MM.1S (cell line): Measurements from ENCODE around the gene LTBP4.
A peak's percentile ranks its signal among the peaks of the same experiment; 100 is the strongest.

ENCODE experiments used
- DNase-seq: peaks from one replicate; pipeline ENCODE4 v3.0.0-alpha.2; 2015
- H2AFZ ChIP-seq: fragments of 300-600 bp; sonication (generic); 2 replicates; pipeline ENCODE4 v1.6.0; 2016; ENCODE audit warnings: antibody characterized with exemption, low read length
- H3F3A ChIP-seq: fragments of 300-600 bp; sonication (generic); 2 replicates; pipeline ENCODE4 v1.6.1; 2016; ENCODE audit warnings: mild to moderate bottlenecking, antibody characterized with exemption, low read length, moderate library complexity, mixed read lengths; ENCODE audit not compliant: insufficient read depth
- H3K27ac ChIP-seq: fragments of 300-600 bp; sonication (generic); 2 replicates; pipeline ENCODE4 v1.5.1; 2016; ENCODE audit warnings: mild to moderate bottlenecking, low read length
- H3K27me3 ChIP-seq: fragments of 300-600 bp; sonication (generic); replicated peaks from 2 replicates; pipeline ENCODE4 v1.6.0; 2016; ENCODE audit warnings: low read length; ENCODE audit not compliant: insufficient read depth
- H3K36me3 ChIP-seq: fragments of 300-600 bp; sonication (generic); replicated peaks from 2 replicates; pipeline ENCODE4 v1.6.1; 2016; ENCODE audit warnings: mild to moderate bottlenecking, low read length, mixed read lengths; ENCODE audit not compliant: insufficient read depth
- H3K4me1 ChIP-seq: fragments of 300-600 bp; sonication (generic); 2 replicates; pipeline ENCODE4 v1.6.1; 2016; ENCODE audit warnings: low read length, mixed read lengths
- H3K4me2 ChIP-seq: fragments of 300-600 bp; sonication (generic); 2 replicates; pipeline ENCODE4 v1.6.0; 2016; ENCODE audit warnings: low read depth, low read length
- H3K4me3 ChIP-seq: fragments of 300-600 bp; sonication (generic); 2 replicates; pipeline ENCODE4 v1.5.1; 2016; ENCODE audit warnings: low read length, mixed read lengths
- H3K79me2 ChIP-seq: fragments of 300-600 bp; sonication (generic); 2 replicates; pipeline ENCODE4 v1.6.1; 2016; ENCODE audit warnings: mixed run types, low read length, mixed read lengths
- H3K9ac ChIP-seq: fragments of 300-600 bp; sonication (generic); 2 replicates; pipeline ENCODE4 v1.6.1; 2016; ENCODE audit warnings: low read length, mixed read lengths
- H3K9me2 ChIP-seq: fragments of 300-600 bp; sonication (generic); replicated peaks from 2 replicates; pipeline ENCODE4 v1.6.1; 2016; ENCODE audit warnings: mild to moderate bottlenecking, low read length, mixed read lengths; ENCODE audit not compliant: insufficient read depth
- H3K9me3 ChIP-seq: fragments of 300-600 bp; sonication (generic); replicated peaks from 2 replicates; pipeline ENCODE4 v1.6.1; 2016; ENCODE audit warnings: mild to moderate bottlenecking, low read length, mixed read lengths; ENCODE audit not compliant: insufficient read depth
- H4K20me1 ChIP-seq: fragments of 300-600 bp; sonication (generic); 2 replicates; pipeline ENCODE4 v1.6.1; 2016; ENCODE audit warnings: mild to moderate bottlenecking, low read length, moderate library complexity, mixed read lengths; ENCODE audit not compliant: insufficient read depth
- EZH2 ChIP-seq: fragments of 300-600 bp; sonication (generic); optimal IDR thresholded peaks from 2 replicates; pipeline ENCODE3; 2017; ENCODE audit warnings: low read depth, mild to moderate bottlenecking, antibody characterized with exemption, low read length, mixed read lengths
- EZH2phosphoT487 ChIP-seq: fragments of 300-600 bp; sonication (generic); IDR thresholded peaks from 2 replicates; pipeline ENCODE4 v1.6.1; 2018; ENCODE audit warnings: antibody characterized with exemption, low read length
- TF ChIP-seq, protein P1 (sequence below): fragments of 300-600 bp; sonication (generic); IDR thresholded peaks from 2 replicates; pipeline ENCODE4 v1.5.1; 2016; ENCODE audit warnings: antibody characterized with exemption, low read length, mixed read lengths

The LTBP4 gene

DNA sequence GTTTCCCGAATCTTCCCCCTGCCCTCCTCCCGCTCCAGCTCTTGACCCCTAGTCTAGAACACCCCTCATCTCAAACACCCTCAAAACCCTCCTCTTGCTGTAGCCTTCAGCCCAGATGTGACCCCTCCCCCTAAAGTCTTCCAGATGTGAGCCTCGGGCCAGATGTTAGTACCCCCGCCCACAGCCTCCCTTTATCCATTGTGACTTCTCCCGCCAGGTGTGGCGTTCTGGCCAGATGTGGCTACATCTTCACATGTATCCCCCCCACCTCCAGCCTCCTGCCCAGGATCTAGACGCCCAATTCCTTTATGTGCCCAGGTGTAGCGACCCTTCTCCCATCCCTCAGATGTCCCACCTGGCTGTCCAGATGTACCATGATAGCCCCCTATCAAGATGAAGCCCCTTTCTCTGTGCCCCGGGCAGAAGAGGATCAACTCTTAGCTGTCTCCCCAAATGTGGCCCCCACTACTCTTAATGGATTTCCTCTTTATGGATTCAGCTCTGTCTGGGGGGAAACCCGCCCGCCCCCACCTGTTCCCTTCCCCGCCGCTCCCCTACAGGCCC, 517 bp upstream of the LTBP4 start:
- H3K27ac ChIP-seq: no peak overlapping the region
- DNase-seq: no peak
- H4K20me1 ChIP-seq: no peaks in the 10 kb centered on the region
- H3K36me3 ChIP-seq: no peaks in the 10 kb centered on the region
- peaks cover 39% of the 10 kb centered on the region for H3K4me1 ChIP-seq
- H3K79me2 ChIP-seq: no peaks in the 10 kb centered on the region
- no peak overlapping the region for H2AFZ ChIP-seq
- no peaks in the 10 kb centered on the region for H3K9me2 ChIP-seq
- no peak overlapping the region; the same call in 1 of the 2 replicates for H3K4me2 ChIP-seq
- peaks cover 51% of the 10 kb centered on the region for H3K27me3 ChIP-seq
- H3K9me3 ChIP-seq: no peaks in the 10 kb centered on the region
- no peak overlapping the region for H3K4me3 ChIP-seq
- TF ChIP-seq, protein P1, sequence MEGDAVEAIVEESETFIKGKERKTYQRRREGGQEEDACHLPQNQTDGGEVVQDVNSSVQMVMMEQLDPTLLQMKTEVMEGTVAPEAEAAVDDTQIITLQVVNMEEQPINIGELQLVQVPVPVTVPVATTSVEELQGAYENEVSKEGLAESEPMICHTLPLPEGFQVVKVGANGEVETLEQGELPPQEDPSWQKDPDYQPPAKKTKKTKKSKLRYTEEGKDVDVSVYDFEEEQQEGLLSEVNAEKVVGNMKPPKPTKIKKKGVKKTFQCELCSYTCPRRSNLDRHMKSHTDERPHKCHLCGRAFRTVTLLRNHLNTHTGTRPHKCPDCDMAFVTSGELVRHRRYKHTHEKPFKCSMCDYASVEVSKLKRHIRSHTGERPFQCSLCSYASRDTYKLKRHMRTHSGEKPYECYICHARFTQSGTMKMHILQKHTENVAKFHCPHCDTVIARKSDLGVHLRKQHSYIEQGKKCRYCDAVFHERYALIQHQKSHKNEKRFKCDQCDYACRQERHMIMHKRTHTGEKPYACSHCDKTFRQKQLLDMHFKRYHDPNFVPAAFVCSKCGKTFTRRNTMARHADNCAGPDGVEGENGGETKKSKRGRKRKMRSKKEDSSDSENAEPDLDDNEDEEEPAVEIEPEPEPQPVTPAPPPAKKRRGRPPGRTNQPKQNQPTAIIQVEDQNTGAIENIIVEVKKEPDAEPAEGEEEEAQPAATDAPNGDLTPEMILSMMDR: no peak
- TF ChIP-seq EZH2phosphoT487 (no peak), EZH2 (no peak)
- H3K9ac ChIP-seq: no peak overlapping the region
- peaks cover 36% of the 10 kb centered on the region for H3F3A ChIP-seq

DNA sequence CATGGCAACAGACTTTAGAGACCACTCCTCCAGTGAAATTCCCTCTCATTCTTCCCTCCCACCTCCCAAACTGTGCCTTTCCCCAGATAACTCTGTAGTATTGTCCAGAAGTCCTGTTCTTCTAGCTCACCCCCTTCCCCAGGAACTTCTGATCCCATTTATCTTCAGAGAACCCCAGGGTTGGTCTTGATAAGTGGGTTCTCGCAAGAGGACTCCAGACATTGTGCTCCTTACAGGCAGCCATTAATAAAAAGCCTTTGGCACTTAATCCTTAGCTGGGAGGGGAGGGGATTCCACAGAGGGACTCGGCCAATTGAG, 1.9 kb downstream of the LTBP4 start:
- peak overlapping the region; percentile 73 for H3K4me2 ChIP-seq
- peaks cover 34% of the 10 kb centered on the region for H3K27me3 ChIP-seq
- DNase-seq: no peak
- H3K27ac ChIP-seq: no peak overlapping the region; the same call in 1 of the 2 replicates
- no peaks in the 10 kb centered on the region for H4K20me1 ChIP-seq
- no peaks in the 10 kb centered on the region for H3K9me2 ChIP-seq
- 0 out of 2 replicates have a peak overlapping the region, but pooled peaks have one; percentile 66 for H2AFZ ChIP-seq
- H3K79me2 ChIP-seq: no peaks in the 10 kb centered on the region
- TF ChIP-seq, protein P1: no peak
- no peak overlapping the region for H3K9ac ChIP-seq
- H3F3A ChIP-seq: peaks cover 41% of the 10 kb centered on the region
- no peaks in the 10 kb centered on the region for H3K36me3 ChIP-seq
- peak overlapping the region; percentile 57 for H3K4me3 ChIP-seq
- H3K4me1 ChIP-seq: peaks cover 43% of the 10 kb centered on the region
- no peaks in the 10 kb centered on the region for H3K9me3 ChIP-seq

DNA sequence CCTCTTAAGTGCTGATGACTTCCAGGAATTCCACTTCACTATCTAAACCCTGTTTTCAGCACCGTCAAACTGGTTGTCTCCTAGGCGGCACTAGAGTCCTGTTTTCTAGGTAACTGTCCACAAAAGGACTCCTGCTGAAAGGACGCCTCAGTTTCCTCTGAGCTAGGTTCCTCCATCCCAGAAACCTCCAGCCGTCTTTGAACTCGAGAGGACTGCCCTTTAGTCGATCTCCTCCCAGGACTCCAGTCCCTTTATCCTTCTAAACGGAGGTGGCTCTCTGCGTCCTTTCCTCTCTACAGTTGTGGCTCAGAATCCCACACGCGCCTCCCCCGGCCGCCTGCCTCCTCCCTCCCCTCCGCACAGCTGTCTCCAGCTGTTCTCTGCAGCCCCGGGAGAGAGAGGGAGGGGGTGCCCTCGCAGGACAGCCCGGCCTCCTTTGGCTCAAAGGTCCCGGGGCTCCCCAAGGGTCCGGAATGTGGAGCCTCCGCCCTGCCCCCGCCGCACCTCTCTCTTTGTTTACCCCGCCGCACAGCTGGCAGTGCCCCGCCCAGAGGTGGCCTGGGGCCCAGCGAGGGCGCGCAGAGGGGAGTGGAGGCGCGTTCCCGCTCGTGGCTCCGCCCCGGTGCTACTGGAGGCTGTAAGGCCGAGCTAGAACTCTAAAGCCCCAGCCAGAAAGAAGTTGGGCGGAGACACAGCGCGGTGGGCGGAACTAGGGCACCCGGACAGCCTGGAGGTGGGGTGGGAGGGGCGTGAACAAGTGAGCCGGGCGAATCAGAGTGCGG, 2.4 kb downstream of the LTBP4 start:
- Histone ChIP-seq H3K4me3 (peak overlapping the region; percentile 57), H3K4me1 (peaks cover 40% of the 10 kb centered on the region), H3K4me2 (peak overlapping the region; percentile 73), H4K20me1 (no peaks in the 10 kb centered on the region), H3K27ac (no peak overlapping the region; the same call in 1 of the 2 replicates), H3K36me3 (no peaks in the 10 kb centered on the region), H3K27me3 (peaks cover 29% of the 10 kb centered on the region), H3K9me3 (no peaks in the 10 kb centered on the region), H3K9ac (peak overlapping the region; percentile 2; the same call in 1 of the 2 replicates), H3F3A (peaks cover 41% of the 10 kb centered on the region), H3K9me2 (no peaks in the 10 kb centered on the region), H3K79me2 (no peaks in the 10 kb centered on the region), H2AFZ (peak overlapping the region; percentile 66)
- TF ChIP-seq EZH2 (no peak), EZH2phosphoT487 (no peak)
- TF ChIP-seq, protein P1: no peak
- DNase-seq: peak; percentile 99
